ENCODE measurements around the gene MPPED2.

DNA sequence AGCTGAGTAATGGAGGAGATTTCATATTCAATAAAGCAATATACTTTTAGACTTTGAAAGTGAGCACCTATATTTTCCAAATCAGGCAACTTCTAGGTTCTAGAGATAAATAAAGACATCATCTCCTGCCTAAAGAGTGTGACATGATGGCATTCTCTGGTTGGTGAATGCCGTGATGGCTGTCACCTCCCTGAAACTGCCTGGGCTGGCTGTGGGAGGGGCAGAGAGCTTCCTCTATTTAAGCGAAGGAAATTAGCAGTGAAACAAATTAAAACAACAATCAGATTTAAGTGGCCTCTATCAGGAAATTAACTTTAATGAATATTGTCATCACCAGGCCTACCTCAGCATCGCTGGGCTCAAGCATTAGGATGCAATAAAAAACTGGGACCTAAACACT, 149.4 kb downstream of the MPPED2 start:
- TF ChIP-seq, protein P1, sequence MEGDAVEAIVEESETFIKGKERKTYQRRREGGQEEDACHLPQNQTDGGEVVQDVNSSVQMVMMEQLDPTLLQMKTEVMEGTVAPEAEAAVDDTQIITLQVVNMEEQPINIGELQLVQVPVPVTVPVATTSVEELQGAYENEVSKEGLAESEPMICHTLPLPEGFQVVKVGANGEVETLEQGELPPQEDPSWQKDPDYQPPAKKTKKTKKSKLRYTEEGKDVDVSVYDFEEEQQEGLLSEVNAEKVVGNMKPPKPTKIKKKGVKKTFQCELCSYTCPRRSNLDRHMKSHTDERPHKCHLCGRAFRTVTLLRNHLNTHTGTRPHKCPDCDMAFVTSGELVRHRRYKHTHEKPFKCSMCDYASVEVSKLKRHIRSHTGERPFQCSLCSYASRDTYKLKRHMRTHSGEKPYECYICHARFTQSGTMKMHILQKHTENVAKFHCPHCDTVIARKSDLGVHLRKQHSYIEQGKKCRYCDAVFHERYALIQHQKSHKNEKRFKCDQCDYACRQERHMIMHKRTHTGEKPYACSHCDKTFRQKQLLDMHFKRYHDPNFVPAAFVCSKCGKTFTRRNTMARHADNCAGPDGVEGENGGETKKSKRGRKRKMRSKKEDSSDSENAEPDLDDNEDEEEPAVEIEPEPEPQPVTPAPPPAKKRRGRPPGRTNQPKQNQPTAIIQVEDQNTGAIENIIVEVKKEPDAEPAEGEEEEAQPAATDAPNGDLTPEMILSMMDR (IDR thresholded peaks at IDR 0.05; ENCODE audit: insufficient read depth, low read depth, low read length): no peak
- TF ChIP-seq EZH2 (IDR thresholded peaks at IDR 0.05; ENCODE audit: insufficient read depth, low read length): no peak
